OCI-LY1 (cell line): ENCODE data around the gene KIFC3.

Experiments used
- H2AFZ ChIP-seq: fragments of 200-600 bp; sonication (generic), shearing (Covaris generic); 2 replicates; pipeline ENCODE4 v1.6.0; 2014; ENCODE audit warnings: antibody characterized with exemption, mild to moderate bottlenecking, low read length
- H3F3A ChIP-seq: fragments of 200-600 bp; sonication (generic), shearing (Covaris generic); 2 replicates; pipeline ENCODE4 v1.6.0; 2014; ENCODE audit warnings: mild to moderate bottlenecking, antibody characterized with exemption, low read length, moderate library complexity; ENCODE audit not compliant: insufficient read depth
- H3K27ac ChIP-seq: fragments of 200-600 bp; sonication (generic); 2 replicates; pipeline ENCODE4 v1.5.1; 2014; ENCODE audit warnings: low read length, mixed run types, mild to moderate bottlenecking, low read depth; ENCODE audit not compliant: poor library complexity, severe bottlenecking
- H3K27me3 ChIP-seq: fragments of 200-600 bp; sonication (generic); 2 replicates; pipeline ENCODE4 v1.6.0; 2014; ENCODE audit warnings: antibody characterized with exemption, mild to moderate bottlenecking, low read length, moderate library complexity; ENCODE audit not compliant: insufficient read depth
- H3K36me3 ChIP-seq: fragments of 200-600 bp; sonication (generic); 2 replicates; pipeline ENCODE4 v1.6.1; 2014; ENCODE audit warnings: mild to moderate bottlenecking, antibody characterized with exemption, low read length, moderate library complexity, mixed read lengths; ENCODE audit not compliant: insufficient read depth
- H3K4me1 ChIP-seq: fragments of 200-600 bp; sonication (generic); 2 replicates; pipeline ENCODE4 v1.5.1; 2014; ENCODE audit warnings: mild to moderate bottlenecking, low read length, moderate library complexity; ENCODE audit not compliant: insufficient read depth, severe bottlenecking
- H3K4me2 ChIP-seq: fragments of 200-600 bp; sonication (generic), shearing (Covaris generic); 2 replicates; pipeline ENCODE4 v1.6.1; 2014; ENCODE audit warnings: low read length
- H3K4me3 ChIP-seq: fragments of 200-600 bp; sonication (generic); 2 replicates; pipeline ENCODE4 v1.5.1; 2014; ENCODE audit warnings: low read length, low read depth, mild to moderate bottlenecking, mixed read lengths; ENCODE audit not compliant: poor library complexity, severe bottlenecking
- H3K79me2 ChIP-seq: fragments of 200-600 bp; shearing (Covaris generic); 2 replicates; pipeline ENCODE4 v1.6.1; 2016; ENCODE audit warnings: mixed run types, low read length, mixed read lengths; ENCODE audit not compliant: insufficient read depth
- H3K9ac ChIP-seq: fragments of 200-600 bp; sonication (generic), shearing (Covaris generic); 2 replicates; pipeline ENCODE4 v1.6.1; 2014; ENCODE audit warnings: mild to moderate bottlenecking, low read length, mixed read lengths
- H3K9me2 ChIP-seq: fragments of 200-600 bp; sonication (generic), shearing (Covaris generic); 2 replicates; pipeline ENCODE4 v1.6.1; 2014; ENCODE audit warnings: low read depth, mild to moderate bottlenecking, low read length, mixed read lengths
- H3K9me3 ChIP-seq: fragments of 200-600 bp; shearing (Covaris generic); 2 replicates; pipeline ENCODE4 v1.6.1; 2014; ENCODE audit warnings: low read length, mixed read lengths
- H4K20me1 ChIP-seq: fragments of 200-600 bp; sonication (generic), shearing (Covaris generic); 2 replicates; pipeline ENCODE4 v1.6.0; 2016; ENCODE audit warnings: mild to moderate bottlenecking, low read length; ENCODE audit not compliant: insufficient read depth
- EZH2 ChIP-seq: fragments of 200-600 bp; sonication (generic), shearing (Covaris generic); IDR thresholded peaks from 2 replicates; pipeline ENCODE4 v1.8.0; 2017; ENCODE audit warnings: borderline replicate concordance, mixed run types, mild to moderate bottlenecking, antibody characterized with exemption, low read length, moderate library complexity, mixed read lengths
- TF ChIP-seq, protein P1 (sequence below): fragments of 200-600 bp; sonication (generic), shearing (Covaris generic); IDR thresholded peaks from 2 replicates; pipeline ENCODE4 v1.5.1; 2017; ENCODE audit warnings: mild to moderate bottlenecking, antibody characterized with exemption, low read length, moderate library complexity, mixed read lengths

The KIFC3 gene

DNA sequence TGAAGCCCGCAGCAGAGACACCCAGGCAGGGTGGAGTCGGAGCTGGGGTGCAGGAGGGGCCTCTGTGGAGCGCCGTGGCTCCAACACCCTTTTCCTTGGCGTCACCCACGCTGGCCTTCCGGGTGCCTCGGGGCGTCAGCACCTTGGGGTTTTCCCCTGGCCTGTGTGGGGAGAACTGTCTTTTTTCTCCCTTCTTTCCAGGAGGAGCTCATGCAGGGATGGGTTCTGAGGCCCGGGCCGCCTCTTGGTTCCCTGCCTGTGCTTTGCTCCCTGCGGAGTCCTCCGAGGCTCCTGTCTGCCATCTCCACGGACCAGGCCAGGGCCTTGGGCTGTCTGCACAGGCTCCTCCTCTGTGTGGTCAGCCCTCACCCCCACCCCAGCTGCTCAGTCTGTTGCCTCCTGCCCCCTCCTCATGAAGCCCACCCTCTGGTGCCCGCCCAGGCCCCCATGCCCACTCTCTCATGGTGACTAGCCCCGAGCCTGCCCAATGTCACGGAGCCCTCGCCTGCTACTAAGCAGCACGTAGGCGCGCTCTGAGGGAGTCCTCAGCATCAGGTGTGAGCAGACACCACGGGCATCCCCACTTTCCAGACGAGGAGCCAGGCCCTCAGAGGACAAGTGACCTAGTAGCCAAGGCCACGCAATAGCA is 61.7 kb downstream of the KIFC3 start:
- H3K9me2 ChIP-seq, result no peaks in the 10 kb centered on the region
- H3K79me2 ChIP-seq, result no peaks in the 10 kb centered on the region
- peaks cover 11% of the 10 kb centered on the region for H3K4me1 ChIP-seq
- no peak overlapping the region for H3K4me3 ChIP-seq
- no peaks in the 10 kb centered on the region for H3K27me3 ChIP-seq
- no peak overlapping the region for H3K27ac ChIP-seq
- H2AFZ ChIP-seq, result no peak overlapping the region
- H3K4me2 ChIP-seq, result no peak overlapping the region
- H3K9ac ChIP-seq, result no peak overlapping the region
- H3F3A ChIP-seq, result no peaks in the 10 kb centered on the region
- no peaks in the 10 kb centered on the region for H4K20me1 ChIP-seq
- H3K9me3 ChIP-seq, result no peaks in the 10 kb centered on the region
- TF ChIP-seq EZH2, result no peak
- TF ChIP-seq, protein P1, sequence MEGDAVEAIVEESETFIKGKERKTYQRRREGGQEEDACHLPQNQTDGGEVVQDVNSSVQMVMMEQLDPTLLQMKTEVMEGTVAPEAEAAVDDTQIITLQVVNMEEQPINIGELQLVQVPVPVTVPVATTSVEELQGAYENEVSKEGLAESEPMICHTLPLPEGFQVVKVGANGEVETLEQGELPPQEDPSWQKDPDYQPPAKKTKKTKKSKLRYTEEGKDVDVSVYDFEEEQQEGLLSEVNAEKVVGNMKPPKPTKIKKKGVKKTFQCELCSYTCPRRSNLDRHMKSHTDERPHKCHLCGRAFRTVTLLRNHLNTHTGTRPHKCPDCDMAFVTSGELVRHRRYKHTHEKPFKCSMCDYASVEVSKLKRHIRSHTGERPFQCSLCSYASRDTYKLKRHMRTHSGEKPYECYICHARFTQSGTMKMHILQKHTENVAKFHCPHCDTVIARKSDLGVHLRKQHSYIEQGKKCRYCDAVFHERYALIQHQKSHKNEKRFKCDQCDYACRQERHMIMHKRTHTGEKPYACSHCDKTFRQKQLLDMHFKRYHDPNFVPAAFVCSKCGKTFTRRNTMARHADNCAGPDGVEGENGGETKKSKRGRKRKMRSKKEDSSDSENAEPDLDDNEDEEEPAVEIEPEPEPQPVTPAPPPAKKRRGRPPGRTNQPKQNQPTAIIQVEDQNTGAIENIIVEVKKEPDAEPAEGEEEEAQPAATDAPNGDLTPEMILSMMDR, result no peak
- H3K36me3 ChIP-seq, result peaks cover 12% of the 10 kb centered on the region

DNA sequence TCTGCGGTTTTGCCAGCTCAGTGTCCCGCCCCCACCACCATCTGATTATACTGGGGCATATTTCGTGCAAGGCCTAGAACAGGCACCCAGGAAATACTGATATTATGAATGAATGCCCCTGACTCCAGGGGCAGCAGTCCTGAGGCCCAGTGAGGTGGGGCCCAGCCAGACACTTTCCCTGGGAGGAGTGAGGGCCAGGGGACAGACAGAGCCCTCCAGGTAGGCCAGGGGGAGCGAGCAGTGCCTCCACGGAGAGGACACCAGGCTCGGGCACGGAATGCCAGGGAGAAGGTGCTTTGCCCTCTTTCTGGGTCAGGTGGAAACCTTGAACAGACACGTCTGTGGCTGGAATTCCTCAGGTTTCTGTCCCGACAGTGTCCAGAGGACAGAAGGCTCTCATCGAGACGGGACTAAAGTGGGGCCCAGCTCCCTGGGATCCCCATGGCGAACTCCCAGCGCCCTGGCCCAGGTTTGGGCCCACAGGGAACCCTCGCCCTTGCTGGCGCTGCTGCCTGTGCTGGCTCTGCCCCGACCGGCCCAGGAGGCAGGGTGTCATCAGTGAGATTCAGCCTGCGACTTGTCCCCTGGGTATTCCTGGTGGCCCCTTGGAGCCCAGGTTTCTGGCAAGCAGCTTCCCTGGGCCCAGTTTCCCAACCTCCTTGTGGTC is 62.4 kb downstream of the KIFC3 start:
- Histone ChIP-seq H3K36me3 (peaks cover 12% of the 10 kb centered on the region), H3K4me2 (no peak overlapping the region), H2AFZ (no peak overlapping the region), H4K20me1 (no peaks in the 10 kb centered on the region), H3K79me2 (no peaks in the 10 kb centered on the region), H3K9me3 (no peaks in the 10 kb centered on the region), H3K4me1 (peaks cover 11% of the 10 kb centered on the region), H3F3A (no peaks in the 10 kb centered on the region), H3K9me2 (no peaks in the 10 kb centered on the region), H3K27me3 (no peaks in the 10 kb centered on the region), H3K27ac (no peak overlapping the region), H3K4me3 (no peak overlapping the region), H3K9ac (no peak overlapping the region)
- TF ChIP-seq, protein P1, result no peak

DNA sequence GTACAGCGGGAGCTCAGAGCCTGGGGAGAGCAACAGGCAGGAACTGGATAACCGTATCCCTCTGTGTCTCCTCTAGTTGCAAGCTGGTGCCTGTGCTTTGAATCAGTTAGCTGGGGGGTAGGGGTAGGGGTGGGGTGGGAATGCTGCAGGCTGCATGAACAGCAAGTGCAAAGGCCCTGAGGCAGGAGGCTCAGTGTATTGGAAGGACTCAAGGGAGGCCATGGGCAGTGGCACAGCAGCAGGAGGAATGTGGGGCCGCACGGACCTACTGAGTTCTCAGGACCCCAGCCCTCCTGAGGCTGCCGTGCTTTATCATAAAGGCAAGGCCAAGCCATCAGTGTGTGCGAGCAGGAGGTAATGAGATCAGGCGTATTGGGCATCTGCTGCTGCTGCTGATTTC is 63.4 kb downstream of the KIFC3 start:
- no peaks in the 10 kb centered on the region for H3K79me2 ChIP-seq
- no peaks in the 10 kb centered on the region for H4K20me1 ChIP-seq
- H3K9me3 ChIP-seq, result no peaks in the 10 kb centered on the region
- H3K27me3 ChIP-seq, result no peaks in the 10 kb centered on the region
- TF ChIP-seq EZH2, result no peak
- TF ChIP-seq, protein P1, result no peak
- H3K27ac ChIP-seq, result no peak overlapping the region
- H3K4me3 ChIP-seq, result no peak overlapping the region
- peaks cover 20% of the 10 kb centered on the region for H3K4me1 ChIP-seq
- no peak overlapping the region for H3K9ac ChIP-seq
- no peak overlapping the region for H3K4me2 ChIP-seq
- no peak overlapping the region for H2AFZ ChIP-seq
- no peaks in the 10 kb centered on the region for H3F3A ChIP-seq
- H3K9me2 ChIP-seq, result no peaks in the 10 kb centered on the region
- peaks cover 12% of the 10 kb centered on the region for H3K36me3 ChIP-seq
